Measurements from ENCODE around the gene CD14. TPM values are rescaled to one million over a fixed set of nuclear protein-coding genes. Genes with fewer than 3 reads are reported as not detected.
"Not testable (repeated sequence)": the region's sequence is repeated elsewhere in the genome, so short reads cannot be mapped to it uniquely, and the experiment has no call there.

Gene CD14
- total RNA-seq, 6 experiments from 2014 or later = 0.84 to 1.9 (median 1.3) TPM

DNA sequence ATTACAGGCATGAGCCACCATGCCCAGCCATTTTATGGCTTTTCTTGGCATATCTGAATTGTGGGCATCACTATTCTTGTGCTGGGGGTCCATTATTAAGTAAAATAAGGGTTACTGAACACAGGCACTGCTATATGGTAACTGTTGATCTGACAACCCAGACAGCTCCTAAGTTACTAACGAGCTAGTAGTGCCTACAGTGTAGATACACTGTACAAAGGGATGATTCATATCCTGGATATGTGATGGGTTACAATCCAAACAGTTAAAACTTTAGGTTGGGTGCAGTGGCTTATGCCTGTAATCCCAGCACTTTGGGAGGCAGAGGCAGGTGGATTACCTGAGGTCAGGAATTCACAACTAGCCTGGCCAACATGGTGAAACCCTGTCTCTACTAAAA is 4.3 kb downstream of the CD14 start:
- TF ChIP-seq, protein P1, sequence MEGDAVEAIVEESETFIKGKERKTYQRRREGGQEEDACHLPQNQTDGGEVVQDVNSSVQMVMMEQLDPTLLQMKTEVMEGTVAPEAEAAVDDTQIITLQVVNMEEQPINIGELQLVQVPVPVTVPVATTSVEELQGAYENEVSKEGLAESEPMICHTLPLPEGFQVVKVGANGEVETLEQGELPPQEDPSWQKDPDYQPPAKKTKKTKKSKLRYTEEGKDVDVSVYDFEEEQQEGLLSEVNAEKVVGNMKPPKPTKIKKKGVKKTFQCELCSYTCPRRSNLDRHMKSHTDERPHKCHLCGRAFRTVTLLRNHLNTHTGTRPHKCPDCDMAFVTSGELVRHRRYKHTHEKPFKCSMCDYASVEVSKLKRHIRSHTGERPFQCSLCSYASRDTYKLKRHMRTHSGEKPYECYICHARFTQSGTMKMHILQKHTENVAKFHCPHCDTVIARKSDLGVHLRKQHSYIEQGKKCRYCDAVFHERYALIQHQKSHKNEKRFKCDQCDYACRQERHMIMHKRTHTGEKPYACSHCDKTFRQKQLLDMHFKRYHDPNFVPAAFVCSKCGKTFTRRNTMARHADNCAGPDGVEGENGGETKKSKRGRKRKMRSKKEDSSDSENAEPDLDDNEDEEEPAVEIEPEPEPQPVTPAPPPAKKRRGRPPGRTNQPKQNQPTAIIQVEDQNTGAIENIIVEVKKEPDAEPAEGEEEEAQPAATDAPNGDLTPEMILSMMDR (IDR thresholded peaks at IDR 0.05) = no peak
- no peaks in the 10 kb centered on the region; the same call in none of the 2 replicates for H3K27me3 Mint-ChIP-seq (ENCODE audit: insufficient read depth)
- H3K4me1 Mint-ChIP-seq (ENCODE audit: low read depth) = peaks cover 23% of the 10 kb centered on the region
- peaks cover 12% of the 10 kb centered on the region for H3K36me3 Mint-ChIP-seq (ENCODE audit: low read depth)
- H3K4me3 Mint-ChIP-seq = no peak overlapping the region
- peaks cover 14% of the 10 kb centered on the region for H3K9me3 Mint-ChIP-seq
- H3K27ac Mint-ChIP-seq = no peak overlapping the region
- peak; percentile 11 for DNase-seq

DNA sequence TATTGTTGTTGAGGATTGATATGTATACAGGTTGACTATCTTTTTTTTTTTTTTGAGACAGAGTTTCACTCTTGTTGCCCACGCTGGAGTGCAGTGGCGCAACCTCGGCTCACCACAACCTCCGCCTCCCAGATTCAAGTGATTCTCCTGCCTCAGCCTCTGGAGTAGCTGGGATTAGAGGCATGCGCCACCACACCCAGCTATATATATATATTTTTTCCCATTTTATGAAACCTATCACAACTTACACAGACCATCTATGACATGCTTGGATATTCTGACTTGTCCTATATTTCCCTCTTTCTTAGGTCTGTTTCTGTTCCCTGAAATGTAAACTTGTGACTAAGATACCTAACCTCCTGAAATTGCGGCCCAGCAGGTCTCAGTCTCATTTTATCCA is 5.0 kb downstream of the CD14 start:
- H3K9me3 Mint-ChIP-seq = peaks cover 14% of the 10 kb centered on the region

DNA sequence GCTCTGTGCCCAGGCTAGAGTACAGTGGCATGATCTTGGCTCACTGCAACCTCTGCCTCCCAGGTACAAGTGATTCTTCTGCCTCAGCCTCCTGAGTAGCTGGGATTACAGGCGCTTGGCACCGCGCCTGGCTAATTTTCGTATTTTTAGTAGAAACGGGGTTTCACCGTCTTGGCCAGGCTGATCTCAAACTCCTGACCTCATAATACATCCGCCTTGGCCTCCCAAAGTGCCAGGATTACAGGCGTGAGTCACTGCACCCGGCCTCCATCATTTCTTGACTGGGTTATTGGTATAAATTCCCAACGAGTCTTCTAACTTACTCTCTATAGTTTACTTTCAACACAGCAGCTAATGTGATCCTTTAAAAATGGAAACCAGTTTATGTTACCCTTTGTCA is 8.1 kb downstream of the CD14 start:
- peaks cover 12% of the 10 kb centered on the region for H3K36me3 Mint-ChIP-seq (ENCODE audit: low read depth)
- H3K4me3 Mint-ChIP-seq; H3K4me1 Mint-ChIP-seq (ENCODE audit: low read depth); H3K27ac Mint-ChIP-seq; H3K27me3 Mint-ChIP-seq (ENCODE audit: insufficient read depth); DNase-seq: not testable (repeated sequence)
- H3K9me3 Mint-ChIP-seq = peaks cover 14% of the 10 kb centered on the region

More for the DNA sequence above, 5.0 kb downstream of the CD14 start:
- Mint-ChIP-seq H3K27ac (no peak overlapping the region), H3K27me3 (ENCODE audit: insufficient read depth) (no peaks in the 10 kb centered on the region; the same call in none of the 2 replicates), H3K36me3 (ENCODE audit: low read depth) (peaks cover 12% of the 10 kb centered on the region), H3K4me1 (ENCODE audit: low read depth) (peaks cover 16% of the 10 kb centered on the region), H3K4me3 (no peak overlapping the region)
- DNase-seq = no peak
- TF ChIP-seq, protein P1 (IDR thresholded peaks at IDR 0.05) = no peak

DNA sequence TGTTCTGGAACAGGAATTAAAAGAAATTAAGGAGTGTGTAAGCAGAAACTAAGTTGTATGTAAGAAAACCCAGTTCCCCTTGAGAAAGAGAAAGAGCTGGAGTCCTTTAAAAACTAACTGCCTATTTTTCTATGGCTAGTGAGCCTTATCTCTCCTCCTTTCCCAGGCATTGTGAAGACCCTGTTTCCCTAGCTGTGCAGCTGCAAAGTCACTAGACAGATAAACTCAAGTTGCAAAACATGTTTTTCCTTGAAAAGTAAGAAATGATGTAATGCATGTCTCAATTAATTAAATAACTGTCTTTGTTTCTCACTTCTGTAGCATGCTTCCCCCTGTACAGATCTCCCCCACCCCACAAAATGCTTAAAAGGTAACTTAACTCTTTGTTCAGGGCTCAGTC is 9.9 kb downstream of the CD14 start:
- H3K9me3 Mint-ChIP-seq = peaks cover 10% of the 10 kb centered on the region
- not testable (repeated sequence) for H3K27me3 Mint-ChIP-seq (ENCODE audit: insufficient read depth); H3K27ac Mint-ChIP-seq; H3K36me3 Mint-ChIP-seq (ENCODE audit: low read depth); H3K4me3 Mint-ChIP-seq; DNase-seq; H3K4me1 Mint-ChIP-seq (ENCODE audit: low read depth)

DNA sequence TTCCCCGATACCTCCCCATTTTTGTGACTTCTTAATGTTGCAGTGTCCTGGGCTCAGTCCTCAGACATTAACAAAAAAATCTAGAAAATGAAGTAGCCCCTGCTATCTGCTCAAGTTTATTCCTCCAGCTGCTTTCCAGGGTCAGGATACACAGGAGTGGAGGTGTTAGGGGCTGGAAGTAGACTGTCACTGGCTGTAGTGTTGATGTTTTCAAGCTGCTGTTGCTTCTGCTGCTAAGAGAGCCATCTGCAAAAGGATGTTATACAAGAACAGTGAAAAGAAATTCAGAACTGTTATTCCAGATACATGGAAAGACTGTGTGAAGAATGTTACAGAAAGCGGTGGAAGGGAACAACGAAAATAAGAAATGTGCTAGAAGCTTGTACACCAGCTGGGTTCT is 10.7 kb downstream of the CD14 start:
- no peaks in the 10 kb centered on the region for H3K4me1 Mint-ChIP-seq (ENCODE audit: low read depth)
- H3K9me3 Mint-ChIP-seq = peaks cover 2% of the 10 kb centered on the region; the same call in 1 of the 2 replicates
- H3K4me3 Mint-ChIP-seq = no peak overlapping the region
- TF ChIP-seq, protein P1 (IDR thresholded peaks at IDR 0.05) = no peak
- no peak for DNase-seq
- peaks cover 12% of the 10 kb centered on the region for H3K27me3 Mint-ChIP-seq (ENCODE audit: insufficient read depth)
- no peak overlapping the region for H3K27ac Mint-ChIP-seq
- H3K36me3 Mint-ChIP-seq (ENCODE audit: low read depth) = peaks cover 1% of the 10 kb centered on the region

DNA sequence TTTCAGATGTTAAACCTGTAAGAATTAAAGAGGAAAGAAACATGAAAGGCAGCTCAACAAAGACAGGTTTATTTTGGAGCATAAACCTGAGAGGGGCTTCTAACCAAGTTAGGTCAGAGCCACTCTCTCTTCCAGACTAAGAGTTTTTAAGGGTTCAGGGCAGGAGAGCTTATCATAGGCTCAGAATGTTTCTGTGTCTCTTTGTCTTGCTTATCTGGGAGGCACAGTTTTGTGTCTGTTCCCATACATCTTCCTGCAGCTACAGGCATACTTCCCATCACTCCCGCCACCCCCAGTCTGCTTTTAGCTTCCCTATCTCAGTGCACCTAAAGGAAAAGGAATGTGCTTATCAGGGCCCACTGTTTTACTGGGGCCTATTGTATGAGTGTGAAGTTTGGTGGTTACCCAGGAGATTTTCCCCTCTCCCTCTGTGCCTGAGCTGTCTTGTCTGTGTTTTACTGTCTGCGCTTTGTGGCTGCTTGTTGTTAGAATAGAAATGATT is 21.9 kb downstream of the CD14 start:
- TF ChIP-seq, protein P1 (IDR thresholded peaks at IDR 0.05) = no peak
- Mint-ChIP-seq H3K4me3 (no peak overlapping the region), H3K36me3 (ENCODE audit: low read depth) (no peaks in the 10 kb centered on the region), H3K27me3 (ENCODE audit: insufficient read depth) (peaks cover 24% of the 10 kb centered on the region), H3K27ac (no peak overlapping the region), H3K4me1 (ENCODE audit: low read depth) (peaks cover 10% of the 10 kb centered on the region), H3K9me3 (no peaks in the 10 kb centered on the region)
- DNase-seq = no peak

DNA sequence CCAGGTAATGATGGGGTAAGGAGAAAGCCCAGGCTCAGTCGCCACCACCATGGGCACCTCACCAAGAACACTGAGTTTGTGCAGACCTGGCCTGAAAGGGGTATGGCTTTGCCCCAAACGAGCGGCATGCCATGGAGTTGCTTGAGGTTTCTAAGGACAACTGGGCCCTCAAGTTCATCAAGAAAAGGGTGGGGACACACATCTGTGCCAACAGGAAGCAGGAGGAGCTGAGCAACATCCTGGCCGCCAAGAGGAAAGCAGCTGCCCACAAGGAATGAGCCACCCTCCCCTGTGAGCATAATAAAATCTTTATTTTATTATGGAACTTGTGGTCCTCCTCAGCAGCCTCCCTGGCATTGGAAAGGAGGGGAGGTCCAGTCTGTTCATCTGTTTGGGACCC is 23.8 kb downstream of the CD14 start:
- no peak overlapping the region for H3K27ac Mint-ChIP-seq
- H3K9me3 Mint-ChIP-seq = no peaks in the 10 kb centered on the region
- H3K27me3 Mint-ChIP-seq (ENCODE audit: insufficient read depth) = peaks cover 19% of the 10 kb centered on the region
- no peak for DNase-seq
- TF ChIP-seq, protein P1 (IDR thresholded peaks at IDR 0.05) = no peak
- no peaks in the 10 kb centered on the region for H3K36me3 Mint-ChIP-seq (ENCODE audit: low read depth)
- peaks cover 10% of the 10 kb centered on the region for H3K4me1 Mint-ChIP-seq (ENCODE audit: low read depth)
- no peak overlapping the region for H3K4me3 Mint-ChIP-seq

Data from HFFc6 (cell line).